Measurements from ENCODE around the gene ZNF215.
"Not testable (repeated sequence)": the region's sequence is repeated elsewhere in the genome, so short reads cannot be mapped to it uniquely, and the experiment has no call there.

GRCh38 chr11:6954248-6954647, 28.0 kb downstream of the ZNF215 start:
- TF ChIP-seq MYPOP (CRISPR knock-in tag; IDR thresholded peaks at IDR 0.05); ZBTB43 (CRISPR knock-in tag; conservative IDR thresholded peaks at IDR 0.05); ZNF337 (CRISPR knock-in tag; IDR thresholded peaks at IDR 0.05; ENCODE audit: borderline replicate concordance, low read depth); FOXM1 (CRISPR knock-in tag; IDR thresholded peaks at IDR 0.05): not testable (repeated sequence)

Measured in HepG2 (cell line).